H1 (cell line): ENCODE data around the gene ATP2B1.

Source experiments
- EGR1 ChIP-seq: IDR thresholded peaks from 2 replicates; pipeline ENCODE4 v1.6.1; 2011; ENCODE audit warnings: low read depth, low read length, borderline replicate concordance
- EZH2 ChIP-seq: fragments of 200-600 bp; sonication (generic); IDR thresholded peaks from 2 replicates; pipeline ENCODE4 v1.7.1; 2012; ENCODE audit warnings: low read depth, mild to moderate bottlenecking, moderate library complexity, low read length, inconsistent platforms; ENCODE audit not compliant: severe bottlenecking
- YY1 ChIP-seq: IDR thresholded peaks from 2 replicates; pipeline ENCODE4 v1.6.1; 2011; ENCODE audit warnings: low read depth, mild to moderate bottlenecking, low read length
- TF ChIP-seq, protein P1 (sequence below), 3 experiments: IDR thresholded peaks; 1 replicate in 2 of 3; 2 replicates in 1 of 3; pipeline versions ENCODE4 v1.5.1 to v1.6.1; 2011; ENCODE audit warnings: low read length in 3 of 3, mild to moderate bottlenecking in 3 of 3, inconsistent platforms in 2 of 3, low read depth in 1 of 3, moderate library complexity in 1 of 3; ENCODE audit not compliant: insufficient read depth in 1 of 3; ENCODE audit errors: control extremely low read depth in 1 of 3
- TF ChIP-seq, protein P2 (sequence below): IDR thresholded peaks from 2 replicates; pipeline ENCODE4 v1.6.1; 2011; ENCODE audit warnings: low read length, improper control_type of control experiment

DNA sequence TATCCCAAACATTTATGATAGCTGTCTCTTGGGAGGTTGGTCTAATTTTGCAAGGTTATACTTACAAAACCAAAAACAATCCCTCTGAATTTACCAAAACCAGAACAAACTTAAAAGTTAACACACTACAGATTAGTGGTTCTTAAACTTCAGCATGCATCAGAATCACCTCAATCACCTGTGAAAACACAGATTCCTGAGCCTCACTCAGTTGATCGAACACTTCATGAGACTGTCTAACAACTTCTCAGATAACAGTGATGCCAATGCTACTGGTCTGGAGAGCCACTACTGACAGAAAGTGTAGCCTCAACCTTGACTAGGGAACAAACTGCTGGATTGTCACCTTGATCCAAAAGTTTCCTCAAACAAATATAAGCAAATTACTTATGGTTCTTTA lies 44.2 kb downstream of the ATP2B1 start:
- TF ChIP-seq YY1 = no peak
- TF ChIP-seq EZH2 = no peak
- TF ChIP-seq, protein P1, sequence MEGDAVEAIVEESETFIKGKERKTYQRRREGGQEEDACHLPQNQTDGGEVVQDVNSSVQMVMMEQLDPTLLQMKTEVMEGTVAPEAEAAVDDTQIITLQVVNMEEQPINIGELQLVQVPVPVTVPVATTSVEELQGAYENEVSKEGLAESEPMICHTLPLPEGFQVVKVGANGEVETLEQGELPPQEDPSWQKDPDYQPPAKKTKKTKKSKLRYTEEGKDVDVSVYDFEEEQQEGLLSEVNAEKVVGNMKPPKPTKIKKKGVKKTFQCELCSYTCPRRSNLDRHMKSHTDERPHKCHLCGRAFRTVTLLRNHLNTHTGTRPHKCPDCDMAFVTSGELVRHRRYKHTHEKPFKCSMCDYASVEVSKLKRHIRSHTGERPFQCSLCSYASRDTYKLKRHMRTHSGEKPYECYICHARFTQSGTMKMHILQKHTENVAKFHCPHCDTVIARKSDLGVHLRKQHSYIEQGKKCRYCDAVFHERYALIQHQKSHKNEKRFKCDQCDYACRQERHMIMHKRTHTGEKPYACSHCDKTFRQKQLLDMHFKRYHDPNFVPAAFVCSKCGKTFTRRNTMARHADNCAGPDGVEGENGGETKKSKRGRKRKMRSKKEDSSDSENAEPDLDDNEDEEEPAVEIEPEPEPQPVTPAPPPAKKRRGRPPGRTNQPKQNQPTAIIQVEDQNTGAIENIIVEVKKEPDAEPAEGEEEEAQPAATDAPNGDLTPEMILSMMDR (IDR thresholded peaks at IDR 0.05; ENCODE audit: control extremely low read depth in 1 of 3, insufficient read depth in 1 of 3, low read depth in 1 of 3, low read length in 3 of 3) = no peak
- TF ChIP-seq, protein P2, sequence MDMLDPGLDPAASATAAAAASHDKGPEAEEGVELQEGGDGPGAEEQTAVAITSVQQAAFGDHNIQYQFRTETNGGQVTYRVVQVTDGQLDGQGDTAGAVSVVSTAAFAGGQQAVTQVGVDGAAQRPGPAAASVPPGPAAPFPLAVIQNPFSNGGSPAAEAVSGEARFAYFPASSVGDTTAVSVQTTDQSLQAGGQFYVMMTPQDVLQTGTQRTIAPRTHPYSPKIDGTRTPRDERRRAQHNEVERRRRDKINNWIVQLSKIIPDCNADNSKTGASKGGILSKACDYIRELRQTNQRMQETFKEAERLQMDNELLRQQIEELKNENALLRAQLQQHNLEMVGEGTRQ = no peak
- TF ChIP-seq EGR1 = no peak
